Retinal pigment epithelial cell (primary cell): ENCODE measurements around the gene BDKRB1.

Source experiments
- DNase-seq: peaks from one replicate; pipeline ENCODE4 v3.0.0-alpha.2; 2010; ENCODE audit warnings: low read depth
- H3K4me3 ChIP-seq: 2 replicates; pipeline ENCODE4 v1.5.1; 2011; ENCODE audit warnings: mild to moderate bottlenecking, low read length, control low read depth, moderate library complexity
- TF ChIP-seq, protein P1 (sequence below): conservative IDR thresholded peaks from 2 replicates; pipeline ENCODE4 v1.5.1; 2011; ENCODE audit warnings: low read depth, low read length, control low read depth, inconsistent platforms

Gene BDKRB1

GRCh38 chr14:96231526-96232130, 24.4 kb upstream of the BDKRB1 start:
- no peak overlapping the region for H3K4me3 ChIP-seq
- TF ChIP-seq, protein P1, sequence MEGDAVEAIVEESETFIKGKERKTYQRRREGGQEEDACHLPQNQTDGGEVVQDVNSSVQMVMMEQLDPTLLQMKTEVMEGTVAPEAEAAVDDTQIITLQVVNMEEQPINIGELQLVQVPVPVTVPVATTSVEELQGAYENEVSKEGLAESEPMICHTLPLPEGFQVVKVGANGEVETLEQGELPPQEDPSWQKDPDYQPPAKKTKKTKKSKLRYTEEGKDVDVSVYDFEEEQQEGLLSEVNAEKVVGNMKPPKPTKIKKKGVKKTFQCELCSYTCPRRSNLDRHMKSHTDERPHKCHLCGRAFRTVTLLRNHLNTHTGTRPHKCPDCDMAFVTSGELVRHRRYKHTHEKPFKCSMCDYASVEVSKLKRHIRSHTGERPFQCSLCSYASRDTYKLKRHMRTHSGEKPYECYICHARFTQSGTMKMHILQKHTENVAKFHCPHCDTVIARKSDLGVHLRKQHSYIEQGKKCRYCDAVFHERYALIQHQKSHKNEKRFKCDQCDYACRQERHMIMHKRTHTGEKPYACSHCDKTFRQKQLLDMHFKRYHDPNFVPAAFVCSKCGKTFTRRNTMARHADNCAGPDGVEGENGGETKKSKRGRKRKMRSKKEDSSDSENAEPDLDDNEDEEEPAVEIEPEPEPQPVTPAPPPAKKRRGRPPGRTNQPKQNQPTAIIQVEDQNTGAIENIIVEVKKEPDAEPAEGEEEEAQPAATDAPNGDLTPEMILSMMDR = no peak
- no peak for DNase-seq

GRCh38 chr14:96232506-96232905, 23.5 kb upstream of the BDKRB1 start:
- TF ChIP-seq, protein P1 = no peak
- H3K4me3 ChIP-seq = no peak overlapping the region
- DNase-seq = no peak

GRCh38 chr14:96233661-96234060, 22.3 kb upstream of the BDKRB1 start:
- TF ChIP-seq, protein P1 = no peak
- H3K4me3 ChIP-seq = no peak overlapping the region
- no peak for DNase-seq

DNA sequence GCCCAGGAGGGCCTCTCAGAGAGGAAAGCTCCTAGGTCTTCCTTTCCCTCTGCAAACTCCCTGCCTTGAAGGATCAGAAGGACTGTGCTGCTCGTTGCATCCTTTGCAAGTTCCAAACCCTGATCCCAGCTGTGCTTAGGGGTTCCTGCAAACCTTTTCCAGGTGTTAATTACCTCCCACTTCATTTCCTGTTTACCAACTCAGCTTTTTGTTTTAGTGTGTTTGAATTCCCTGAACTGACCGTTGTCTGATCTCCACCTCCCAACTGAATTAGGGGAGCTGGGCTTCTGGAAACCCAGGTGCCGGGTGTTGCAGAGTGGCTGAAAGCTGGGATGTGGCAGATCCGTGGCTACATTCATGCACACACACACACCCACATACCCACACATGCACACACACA, 20.6 kb upstream of the BDKRB1 start:
- TF ChIP-seq, protein P1 = no peak
- no peak overlapping the region for H3K4me3 ChIP-seq
- DNase-seq = no peak

DNA sequence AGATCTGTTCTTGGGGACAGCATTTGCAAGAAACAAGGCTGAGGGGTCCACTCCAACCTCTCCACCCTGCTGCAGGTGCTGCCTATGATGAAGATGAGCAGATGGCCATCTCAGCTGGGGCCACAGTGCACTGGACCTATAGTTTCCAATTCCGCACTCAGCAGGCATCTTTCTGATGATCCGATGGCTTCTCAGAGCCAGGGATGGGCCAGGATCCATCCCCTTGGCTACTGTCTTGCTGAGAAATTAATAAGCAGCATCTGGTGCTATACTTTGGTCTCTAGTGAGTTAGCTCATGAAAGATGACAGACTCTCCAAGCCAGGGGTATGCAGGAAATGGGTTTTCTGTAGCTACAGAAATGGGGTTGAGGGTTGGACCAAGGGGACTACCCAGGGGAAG, 18.4 kb upstream of the BDKRB1 start:
- TF ChIP-seq, protein P1 = no peak
- H3K4me3 ChIP-seq = no peak overlapping the region
- no peak for DNase-seq

DNA sequence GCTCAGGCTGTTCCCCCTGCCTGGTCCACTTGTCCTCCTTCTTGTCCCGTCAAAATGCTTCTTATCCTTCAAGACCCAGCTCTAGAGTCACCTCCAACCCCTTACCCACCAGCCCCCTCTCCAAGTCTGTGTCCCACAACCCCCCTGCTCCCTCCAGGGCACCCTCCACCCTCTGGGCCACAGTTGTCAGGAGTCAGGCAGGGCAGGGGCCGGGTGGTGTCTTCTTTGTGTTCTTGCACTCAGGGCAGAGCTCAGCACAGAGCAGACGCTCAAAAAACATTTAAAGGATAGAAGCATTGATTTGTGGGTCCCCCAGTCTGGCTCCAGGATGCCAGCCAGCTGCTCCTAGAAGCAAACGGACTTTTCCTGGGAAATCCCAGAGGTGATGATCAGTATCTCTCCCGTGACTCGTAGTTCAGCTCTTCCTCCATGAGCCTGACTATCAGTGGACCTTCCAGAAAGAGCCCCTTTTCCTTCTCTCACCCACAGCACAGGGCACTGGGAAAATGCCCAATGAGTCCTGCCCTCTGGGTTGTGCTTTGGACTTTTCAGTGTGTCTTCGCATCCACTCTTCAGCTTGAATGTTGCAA, 17.2 kb upstream of the BDKRB1 start:
- no peak for DNase-seq
- TF ChIP-seq, protein P1 = no peak
- no peak overlapping the region for H3K4me3 ChIP-seq

GRCh38 chr14:96239711-96240141, 16.3 kb upstream of the BDKRB1 start:
- no peak overlapping the region for H3K4me3 ChIP-seq
- TF ChIP-seq, protein P1 = no peak
- no peak for DNase-seq
